Stromal cell of bone marrow (primary cell): ENCODE data around the gene DKC1.

Experiments used
- DNase-seq: peaks from one replicate; pipeline ENCODE4 v3.0.0-alpha.2; 2012; ENCODE audit warnings: low read depth

Gene DKC1

DNA sequence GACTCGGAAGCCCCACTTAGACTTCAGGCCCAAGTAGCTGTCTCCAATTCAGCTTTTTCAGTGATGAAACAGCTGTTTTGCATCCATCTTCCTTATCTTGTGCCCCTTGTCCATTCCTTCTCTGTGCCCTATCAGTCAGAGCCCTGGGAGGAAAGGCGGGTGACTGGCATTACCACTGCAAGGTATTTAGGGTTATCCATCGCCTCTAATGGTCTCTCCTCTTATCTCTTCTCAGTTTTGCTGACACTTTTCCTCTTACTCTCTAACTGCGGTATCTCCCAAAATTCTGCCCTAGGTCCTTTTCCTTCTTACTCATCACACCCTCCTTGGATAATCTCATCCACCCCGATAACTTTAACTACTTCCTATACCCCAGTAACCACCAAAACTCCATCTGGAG is 25.5 kb upstream of the DKC1 start:
- no peak for DNase-seq

DNA sequence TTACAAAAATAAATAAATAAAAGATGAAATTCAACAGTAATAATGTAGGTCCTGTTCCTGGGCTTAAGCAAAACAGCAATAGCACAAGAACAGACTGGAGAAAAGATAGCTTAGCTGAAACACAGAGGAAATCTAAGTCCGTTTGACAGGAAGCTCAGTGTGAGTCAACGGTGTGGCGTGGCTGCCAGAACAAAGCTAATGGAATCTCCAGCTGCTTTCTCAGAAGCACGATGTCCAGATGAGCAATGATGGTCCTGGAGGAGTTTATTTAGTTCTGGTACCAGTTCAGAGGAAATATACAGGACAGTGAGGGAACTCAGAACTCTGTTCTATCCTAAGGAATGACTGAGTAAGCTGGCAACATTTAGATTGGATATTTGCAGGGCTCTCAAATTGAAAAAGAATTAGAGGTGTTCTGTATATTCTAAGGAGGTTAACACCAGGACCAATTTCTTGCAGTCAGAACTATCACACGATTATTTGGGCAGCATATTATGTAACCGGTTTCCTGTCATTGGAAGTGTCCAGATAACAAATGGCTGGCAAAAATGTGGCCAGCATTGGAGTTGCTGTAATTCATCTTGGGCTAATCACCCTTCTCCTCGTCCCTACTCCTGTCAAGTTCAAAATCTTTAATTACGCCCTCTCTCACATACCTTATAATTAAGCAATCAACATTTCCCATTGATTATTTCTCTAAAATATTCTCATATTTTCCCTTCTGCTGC is 24.5 kb upstream of the DKC1 start:
- no peak for DNase-seq

DNA sequence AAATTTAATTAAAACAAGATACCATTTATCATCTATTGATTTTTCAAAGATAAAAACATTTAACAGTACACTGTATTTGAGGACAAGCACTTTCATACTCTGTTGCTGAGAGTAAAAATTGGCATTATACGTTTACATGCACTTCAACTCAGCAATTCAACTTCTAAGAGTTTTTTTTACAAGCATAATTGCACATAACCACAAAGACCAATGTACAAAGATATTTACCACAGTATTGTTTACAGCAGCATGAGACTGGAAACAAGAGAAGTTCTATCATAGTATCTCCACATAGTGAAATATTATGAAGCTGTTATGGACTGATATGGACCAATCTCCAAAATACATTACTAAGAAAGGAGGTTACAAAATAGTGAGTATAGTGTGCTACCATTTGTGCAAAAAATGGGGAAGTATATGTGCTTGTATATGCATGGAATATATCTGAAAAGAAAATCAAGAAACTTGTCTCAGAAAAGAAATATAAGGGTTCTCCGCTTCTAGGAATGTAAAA is 22.7 kb upstream of the DKC1 start:
- DNase-seq, result no peak

- no peak for DNase-seq
Measured at GRCh38 chrX:154742613-154743012, 20.1 kb upstream of the DKC1 start.

DNA sequence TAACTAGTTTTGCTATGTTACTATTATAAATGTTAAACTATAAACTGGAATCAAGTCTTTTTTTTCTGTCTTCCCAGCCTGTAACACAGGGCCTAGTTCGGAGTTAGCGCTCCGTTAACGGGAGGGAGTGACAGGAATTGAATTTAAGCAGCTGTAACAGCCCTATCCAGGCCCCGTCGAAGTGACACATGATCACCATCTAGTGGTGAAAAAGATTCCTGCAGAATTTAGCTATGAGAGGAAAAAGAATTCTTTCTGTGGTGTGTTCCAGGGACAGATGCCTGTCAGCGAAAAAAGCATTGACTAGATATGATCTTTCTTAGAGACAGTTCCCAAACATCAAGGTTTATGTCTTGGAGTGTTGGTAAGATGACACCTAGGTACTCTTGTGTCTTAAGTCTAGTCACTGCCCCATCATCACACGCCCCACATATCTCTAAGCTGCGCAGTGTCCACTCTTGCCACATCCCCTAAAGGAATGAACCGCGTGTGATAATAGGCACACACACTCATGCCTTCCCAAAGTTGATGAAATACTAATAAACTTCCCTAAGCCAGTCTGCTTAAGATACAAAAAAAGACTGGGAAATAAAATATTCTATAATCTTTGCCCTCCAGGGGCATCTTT is 13.8 kb upstream of the DKC1 start:
- no peak for DNase-seq

DNA sequence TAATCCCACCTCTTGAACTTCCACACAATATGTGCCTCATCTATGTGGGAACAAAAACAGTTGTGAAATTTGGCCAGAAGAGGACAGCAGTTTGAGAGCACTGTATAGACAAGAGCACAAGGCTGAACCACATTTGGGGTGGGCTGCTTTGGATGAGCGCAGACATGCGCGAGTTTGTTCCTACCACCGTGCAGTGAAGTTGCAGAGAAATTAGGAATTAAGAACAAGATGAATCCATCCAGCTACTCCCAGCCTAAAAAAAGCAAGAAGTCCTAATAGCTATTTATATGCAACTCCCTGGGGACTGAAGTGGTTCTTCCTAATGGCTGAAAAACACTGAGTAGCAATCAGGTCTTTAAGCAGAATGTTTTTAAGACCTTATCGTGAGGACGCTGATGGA is 12.8 kb upstream of the DKC1 start:
- DNase-seq, result no peak

GRCh38 chrX:154750301-154751202 is 12.1 kb upstream of the DKC1 start, which contains the start of gene GAB3:
GAB3 (minus strand) TSS chrX:154751077; CDS start chrX:154751025, 52 bp downstream.
- DNase-seq, result no peak

DNA sequence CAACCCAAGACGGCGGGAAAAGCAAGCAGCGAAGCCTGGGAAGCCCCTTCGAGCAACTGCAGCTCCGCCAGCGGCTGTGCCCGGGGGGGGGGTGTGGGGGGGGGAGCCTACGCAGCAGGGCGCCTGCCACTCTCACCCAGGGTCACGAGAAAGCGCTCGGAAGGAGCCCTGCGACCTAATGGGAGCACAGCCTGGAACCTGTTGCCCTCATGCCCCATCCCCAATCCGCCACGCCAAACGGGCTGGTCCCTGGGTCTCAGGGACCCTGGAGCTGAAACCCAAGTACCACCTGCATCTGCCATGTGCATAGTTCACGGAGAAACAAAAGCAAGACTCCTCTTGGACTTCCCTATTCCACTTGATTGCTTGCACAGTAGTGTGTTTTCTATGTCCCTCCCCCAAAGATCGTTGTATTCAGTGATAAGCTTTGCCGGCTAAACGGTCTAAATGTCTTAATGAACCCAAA is 11.4 kb upstream of the DKC1 start:
- no peak for DNase-seq

- DNase-seq, result no peak
Measured at GRCh38 chrX:154751669-154752271, 10.9 kb upstream of the DKC1 start.

- DNase-seq, result no peak
Measured at GRCh38 chrX:154758696-154759095, 4.0 kb upstream of the DKC1 start.

DNA sequence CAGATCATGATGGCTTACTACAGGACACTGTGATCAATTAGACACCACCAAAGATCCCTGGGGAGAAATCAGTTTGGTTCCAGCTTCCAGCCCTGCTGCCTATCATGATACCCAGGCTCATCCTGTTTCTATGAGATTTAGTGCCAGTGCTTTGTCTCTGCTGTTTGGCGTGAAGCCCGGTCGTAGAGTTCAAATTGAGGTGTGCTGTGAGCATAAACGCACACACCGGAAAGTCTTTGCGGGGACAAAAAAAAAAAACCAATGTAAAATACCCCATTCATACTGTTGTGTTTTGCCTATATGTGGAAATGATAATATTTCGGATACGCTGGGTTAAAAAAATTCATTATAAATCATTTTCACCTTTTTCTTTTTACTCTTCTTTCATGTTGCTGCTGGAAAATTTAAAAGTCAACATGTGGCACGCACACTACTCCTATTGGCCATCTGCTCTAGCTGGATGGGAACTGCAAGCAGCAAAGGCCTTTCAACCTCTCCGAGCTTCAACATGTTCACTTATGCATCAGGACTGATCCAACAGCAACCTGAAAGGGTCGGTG is 607 bp upstream of the DKC1 start:
- DNase-seq, result no peak

DNA sequence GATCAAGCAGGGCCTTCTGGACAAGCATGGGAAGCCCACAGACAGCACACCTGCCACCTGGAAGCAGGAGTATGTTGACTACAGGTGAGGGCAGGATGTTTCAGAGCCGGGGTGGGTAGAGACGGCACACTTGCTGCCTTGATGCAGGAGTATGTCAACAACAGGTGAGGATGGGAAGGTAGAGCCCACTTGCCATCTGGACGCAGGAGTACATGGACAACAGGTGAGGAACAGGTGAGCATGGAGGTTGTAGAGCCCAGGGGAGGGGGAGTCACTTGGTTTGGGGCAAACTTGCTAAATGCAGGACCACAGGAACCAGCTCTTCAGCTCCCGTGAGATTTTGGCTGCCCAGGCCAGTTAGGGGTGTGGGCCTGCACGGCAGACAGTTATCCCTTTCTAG is 12.0 kb downstream of the DKC1 start:
- no peak for DNase-seq

- DNase-seq, result no peak
Measured at GRCh38 chrX:154775419-154776349, 13.0 kb downstream of the DKC1 start.

DNA sequence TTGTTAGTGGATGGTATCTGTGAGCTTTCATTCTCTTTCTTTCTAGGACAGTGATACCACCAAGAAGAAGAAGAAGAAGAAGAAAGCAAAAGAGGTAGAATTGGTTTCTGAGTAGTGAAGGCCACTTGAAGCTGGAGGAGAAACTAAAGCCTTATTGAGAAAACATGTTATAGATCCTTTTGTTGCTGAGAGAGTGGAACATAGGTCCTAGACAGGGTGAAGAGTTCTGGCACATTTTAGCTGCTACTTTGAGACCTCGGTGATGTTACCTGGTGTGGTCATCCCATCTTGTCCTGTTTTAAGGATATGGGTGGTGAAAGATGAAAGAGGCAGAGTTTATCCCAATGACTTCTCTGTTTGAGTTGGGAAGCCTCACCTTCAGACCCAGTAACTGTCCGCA is 14.1 kb downstream of the DKC1 start:
- DNase-seq, result no peak

- DNase-seq, result peak; percentile 38
Measured at GRCh38 chrX:154779261-154779660, 16.6 kb downstream of the DKC1 start.

GRCh38 chrX:154780968-154781367 is 18.3 kb downstream of the DKC1 start:
- no peak for DNase-seq

- no peak for DNase-seq
Measured at GRCh38 chrX:154784149-154784995, 21.7 kb downstream of the DKC1 start.

DNA sequence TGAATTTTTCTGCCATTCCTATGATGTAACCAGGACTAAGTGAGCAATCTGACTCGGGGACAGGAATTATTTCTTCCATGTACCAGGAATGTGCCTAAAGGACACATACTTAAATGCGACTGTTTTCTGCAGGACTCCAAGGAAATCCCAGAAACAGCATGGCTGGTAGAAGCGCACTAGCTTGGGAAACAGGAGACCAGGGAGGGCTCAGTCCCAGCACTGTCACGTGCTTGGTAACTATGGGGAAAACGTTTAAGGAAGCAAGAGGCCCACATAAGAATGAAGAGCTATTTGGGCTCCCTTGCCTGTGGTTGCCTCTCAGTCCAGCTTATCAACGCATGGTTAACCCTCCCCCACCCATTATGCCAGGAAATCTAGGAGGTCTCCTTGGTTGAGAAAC is 23.1 kb downstream of the DKC1 start:
- DNase-seq, result no peak

DNA sequence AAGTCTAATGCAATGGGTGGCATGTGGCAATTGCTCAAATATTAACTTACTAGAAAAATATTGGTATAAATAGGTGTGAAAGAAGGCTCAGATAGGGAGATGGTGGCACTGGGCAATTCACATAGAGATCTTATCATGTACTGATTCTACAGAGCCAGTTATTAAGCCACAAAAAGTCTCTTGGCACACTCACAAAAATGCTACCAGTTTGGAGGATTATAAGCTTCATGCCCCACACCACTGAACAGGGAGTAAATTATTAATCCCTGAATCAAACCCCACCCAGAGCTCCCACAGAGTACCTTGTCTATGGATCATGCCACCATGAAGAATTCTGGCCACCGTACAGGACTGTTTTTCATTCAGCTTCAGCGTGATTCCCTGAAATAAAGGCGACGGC is 28.8 kb downstream of the DKC1 start:
- no peak for DNase-seq

GRCh38 chrX:154791939-154792338 is 29.3 kb downstream of the DKC1 start:
- no peak for DNase-seq
